Activated naive CD4-positive, alpha-beta T cell treated with anti-CD3 and anti-CD28 coated beads, Interleukin-2, amount 50 U/mL, for 24 hours (primary cell): ENCODE results near the gene MXRA7.

ENCODE experiments used
- H3K27ac Mint-ChIP-seq: one replicate; pipeline ENCODE4 v1.8.0; 2021; ENCODE audit warnings: mild to moderate bottlenecking, mixed read lengths
- H3K27me3 Mint-ChIP-seq: one replicate; pipeline ENCODE4 v1.8.0; 2021; ENCODE audit warnings: mixed read lengths
- H3K36me3 Mint-ChIP-seq: one replicate; pipeline ENCODE4 v1.8.0; 2021; ENCODE audit warnings: mixed read lengths
- H3K4me1 Mint-ChIP-seq: one replicate; pipeline ENCODE4 v1.8.0; 2021; ENCODE audit warnings: mixed read lengths
- H3K4me3 Mint-ChIP-seq: one replicate; pipeline ENCODE4 v1.8.0; 2021; ENCODE audit warnings: mild to moderate bottlenecking, mixed read lengths
- H3K9me3 Mint-ChIP-seq: one replicate; pipeline ENCODE4 v1.8.0; 2021; ENCODE audit warnings: mixed read lengths

MXRA7 gene

DNA sequence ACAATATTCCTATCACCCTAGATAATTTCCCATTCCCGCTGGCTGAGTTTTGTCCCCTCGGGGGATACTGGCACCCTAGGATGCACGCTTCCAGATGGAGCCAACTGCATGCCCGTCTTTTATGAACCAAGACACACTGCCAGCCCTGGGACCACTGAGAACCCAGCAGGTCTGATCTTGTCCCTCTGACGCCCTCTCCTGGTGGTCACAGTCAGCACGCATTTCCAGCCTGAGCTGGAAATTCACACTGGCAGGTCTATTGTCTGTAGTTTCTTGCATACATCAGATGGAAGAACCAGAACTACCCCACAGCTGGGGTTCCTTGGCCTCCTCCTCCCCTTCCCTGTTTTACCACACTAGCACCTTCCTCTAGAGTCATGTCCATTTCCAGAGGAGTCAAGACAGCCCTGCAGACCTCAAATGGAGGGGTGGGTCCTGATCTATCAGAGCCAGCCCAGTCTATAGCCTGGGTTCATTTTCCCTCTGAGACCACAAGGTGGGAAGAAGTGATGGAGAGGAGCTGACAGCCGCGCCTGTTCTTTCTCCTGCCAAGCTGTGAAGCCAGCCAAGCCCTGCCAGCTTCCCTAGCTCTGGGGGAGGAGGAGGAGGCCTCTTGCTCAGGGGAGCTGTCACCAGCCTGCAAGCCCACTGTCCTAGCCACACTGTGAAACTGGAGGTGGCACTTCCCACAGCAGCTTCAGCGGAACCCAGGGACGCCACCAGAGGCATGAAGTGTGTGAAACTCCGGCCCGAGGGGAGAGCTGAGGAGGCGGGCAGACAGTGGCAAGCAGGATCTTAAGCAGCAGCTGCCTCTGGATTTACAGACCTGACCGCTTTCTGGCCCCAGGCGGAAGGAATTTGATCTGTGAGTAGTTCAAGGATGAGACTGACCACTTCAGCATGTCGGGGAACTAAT lies 29.3 kb downstream of the MXRA7 start:
- Mint-ChIP-seq H3K36me3 (no peaks in the 10 kb centered on the region), H3K27ac (peak overlapping the region; percentile 38), H3K4me3 (no peak overlapping the region), H3K4me1 (peaks cover 6% of the 10 kb centered on the region), H3K27me3 (no peaks in the 10 kb centered on the region), H3K9me3 (no peaks in the 10 kb centered on the region)

DNA sequence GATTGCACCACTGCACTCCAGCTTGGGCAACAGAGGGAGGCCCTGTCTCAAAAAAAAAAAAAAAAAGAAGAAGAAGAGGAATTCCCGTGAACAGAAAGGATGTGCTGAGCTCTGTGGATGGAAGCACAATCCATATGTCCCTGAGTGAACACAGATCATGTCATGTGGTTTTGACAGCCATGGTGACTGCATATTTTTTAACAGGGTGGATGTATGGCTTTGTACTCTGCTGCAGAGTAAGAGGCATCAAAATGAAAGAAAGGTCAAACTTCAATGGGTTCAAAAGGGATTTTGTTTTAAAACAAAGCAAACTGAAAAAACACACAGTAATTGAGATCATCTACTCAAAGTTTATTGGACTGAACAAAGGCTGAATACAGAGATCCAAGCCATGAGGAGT lies 31.5 kb downstream of the MXRA7 start:
- Mint-ChIP-seq H3K9me3 (no peaks in the 10 kb centered on the region), H3K4me3 (no peak overlapping the region), H3K36me3 (no peaks in the 10 kb centered on the region), H3K4me1 (peaks cover 6% of the 10 kb centered on the region), H3K27me3 (no peaks in the 10 kb centered on the region), H3K27ac (no peak overlapping the region)

DNA sequence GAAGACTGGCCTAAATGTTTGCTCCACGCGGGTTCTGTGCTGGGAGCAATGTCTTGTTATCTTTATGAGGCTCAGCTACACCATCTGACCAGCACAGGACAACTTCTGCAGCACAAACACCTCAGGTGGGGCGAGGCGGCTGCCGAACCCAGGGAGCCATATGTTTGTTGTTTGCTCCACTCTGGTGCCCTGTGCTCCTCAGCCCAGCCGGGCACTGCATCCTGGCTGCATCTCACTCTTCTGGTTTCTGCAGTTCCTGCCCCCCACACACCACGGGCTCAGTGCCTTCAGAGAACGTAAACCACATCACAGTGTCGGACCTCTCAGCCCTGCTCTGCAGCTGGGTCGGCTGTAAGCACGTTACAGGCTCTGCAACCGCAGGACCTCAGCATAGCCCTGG lies 32.4 kb downstream of the MXRA7 start:
- Mint-ChIP-seq H3K9me3 (no peaks in the 10 kb centered on the region), H3K4me1 (peaks cover 6% of the 10 kb centered on the region), H3K4me3 (no peak overlapping the region), H3K27me3 (no peaks in the 10 kb centered on the region), H3K36me3 (no peaks in the 10 kb centered on the region), H3K27ac (no peak overlapping the region)

DNA sequence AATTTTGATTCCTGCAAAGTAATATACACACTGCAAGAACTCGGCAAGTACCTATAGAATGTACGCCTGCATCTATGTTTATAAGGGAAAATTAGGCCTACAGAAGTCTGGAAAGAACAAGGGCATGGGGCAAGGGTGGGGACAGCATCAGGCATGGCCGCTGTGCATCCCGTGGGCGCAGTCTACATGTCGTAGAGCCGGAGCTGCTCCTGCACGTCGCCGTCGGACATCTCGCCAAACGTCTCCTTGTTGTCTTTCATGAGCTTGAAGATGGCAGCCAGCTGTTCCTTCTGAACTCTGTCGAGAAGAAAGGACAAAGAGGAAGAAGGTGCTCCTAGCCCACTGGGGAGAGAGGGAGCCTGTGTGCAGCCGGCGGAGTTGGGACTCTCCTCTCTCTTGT lies 33.4 kb downstream of the MXRA7 start:
- Mint-ChIP-seq H3K27me3 (no peaks in the 10 kb centered on the region), H3K4me3 (no peak overlapping the region), H3K36me3 (no peaks in the 10 kb centered on the region), H3K4me1 (peaks cover 10% of the 10 kb centered on the region), H3K9me3 (no peaks in the 10 kb centered on the region), H3K27ac (no peak overlapping the region)

DNA sequence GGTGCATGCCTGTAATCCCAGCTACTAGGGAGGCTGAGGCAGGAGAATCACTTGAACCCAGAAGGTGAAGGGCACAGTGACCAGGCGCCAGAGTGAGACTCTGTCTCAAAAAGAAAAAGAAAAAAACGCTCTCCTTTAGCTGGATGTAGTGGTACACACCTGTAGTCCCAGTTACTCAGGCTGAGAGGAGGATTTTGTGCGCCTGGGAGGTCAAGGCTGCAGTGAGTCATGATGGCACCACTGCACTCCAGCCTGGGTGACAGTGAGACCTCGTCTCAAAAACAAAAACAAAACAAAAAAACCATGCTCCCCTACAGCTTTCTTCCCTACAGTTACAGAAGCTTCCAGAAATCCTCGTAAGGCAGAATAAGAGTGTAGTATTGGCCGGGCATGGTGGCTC lies 34.1 kb downstream of the MXRA7 start:
- H3K27me3 Mint-ChIP-seq = no peaks in the 10 kb centered on the region
- H3K36me3 Mint-ChIP-seq = no peaks in the 10 kb centered on the region
- peaks cover 17% of the 10 kb centered on the region for H3K4me1 Mint-ChIP-seq
- no peak overlapping the region for H3K4me3 Mint-ChIP-seq
- H3K9me3 Mint-ChIP-seq = no peaks in the 10 kb centered on the region
- H3K27ac Mint-ChIP-seq = no peak overlapping the region

DNA sequence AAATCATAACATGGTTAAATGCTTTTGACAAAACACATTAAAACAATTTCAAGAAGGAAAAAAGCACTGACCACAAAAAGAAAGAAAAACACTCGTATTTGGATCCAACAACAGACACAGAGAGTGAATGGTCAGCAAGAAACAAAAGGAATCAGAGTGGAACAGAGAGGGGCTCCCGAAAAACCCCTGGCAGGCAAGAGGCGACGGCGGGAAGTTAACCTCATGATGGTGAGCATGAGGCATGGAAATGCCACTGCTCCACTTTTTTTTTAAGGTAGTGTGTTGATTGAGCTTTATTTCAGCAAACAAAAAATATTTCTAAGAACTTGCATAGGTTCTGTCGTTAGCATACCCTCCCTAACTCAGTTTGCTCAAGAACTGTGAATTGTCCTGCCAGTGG lies 35.1 kb downstream of the MXRA7 start:
- Mint-ChIP-seq H3K27me3 (no peaks in the 10 kb centered on the region), H3K27ac (no peak overlapping the region), H3K4me3 (no peak overlapping the region), H3K36me3 (no peaks in the 10 kb centered on the region), H3K9me3 (no peaks in the 10 kb centered on the region), H3K4me1 (peaks cover 22% of the 10 kb centered on the region)

DNA sequence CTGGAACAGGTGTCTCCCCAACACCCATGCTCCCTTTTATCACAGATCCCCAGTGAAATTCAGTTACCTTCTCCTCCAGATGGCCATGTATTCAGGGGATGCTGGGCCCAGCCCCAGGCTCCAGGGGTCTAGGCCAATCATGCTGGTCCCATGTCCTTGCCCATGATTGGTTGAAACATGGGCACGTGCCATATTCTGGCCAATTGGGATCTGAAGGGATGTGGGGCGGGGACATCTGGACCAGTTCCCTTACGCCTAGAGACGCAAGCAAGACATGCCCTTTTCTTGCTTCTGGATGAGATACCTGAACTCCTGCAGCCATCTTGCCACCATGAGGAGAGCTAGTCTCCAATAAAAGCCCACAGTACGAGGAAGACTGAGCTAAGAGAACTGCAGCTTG lies 36.2 kb downstream of the MXRA7 start:
- H3K27ac Mint-ChIP-seq = no peak overlapping the region

DNA sequence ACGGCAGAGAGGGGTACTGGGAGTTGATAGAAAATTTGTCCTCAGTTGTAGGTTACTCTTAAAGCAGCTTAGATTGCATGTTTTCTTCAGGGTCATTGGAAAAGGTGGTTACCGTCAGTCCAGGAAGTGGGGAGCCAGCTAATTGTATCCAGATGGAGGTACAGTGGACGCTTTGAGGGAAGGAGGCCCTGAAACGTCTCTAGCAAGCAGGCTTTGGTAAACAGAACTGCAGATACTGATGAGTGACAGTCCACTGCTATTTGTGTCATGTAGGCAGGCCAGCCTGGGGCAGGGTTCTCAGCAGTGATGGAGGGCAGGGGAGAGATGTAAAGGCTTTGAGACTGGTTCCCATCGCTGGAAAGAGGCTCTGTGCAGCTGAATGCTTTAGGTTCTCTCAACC lies 37.0 kb downstream of the MXRA7 start:
- Mint-ChIP-seq H3K27me3 (no peaks in the 10 kb centered on the region), H3K36me3 (no peaks in the 10 kb centered on the region), H3K27ac (no peak overlapping the region), H3K9me3 (no peaks in the 10 kb centered on the region), H3K4me3 (no peak overlapping the region), H3K4me1 (peaks cover 36% of the 10 kb centered on the region)

More for the DNA sequence above, 36.2 kb downstream of the MXRA7 start:
- H3K4me3 Mint-ChIP-seq = no peak overlapping the region
- no peaks in the 10 kb centered on the region for H3K36me3 Mint-ChIP-seq
- H3K4me1 Mint-ChIP-seq = peaks cover 32% of the 10 kb centered on the region
- no peaks in the 10 kb centered on the region for H3K9me3 Mint-ChIP-seq
- H3K27me3 Mint-ChIP-seq = no peaks in the 10 kb centered on the region

DNA sequence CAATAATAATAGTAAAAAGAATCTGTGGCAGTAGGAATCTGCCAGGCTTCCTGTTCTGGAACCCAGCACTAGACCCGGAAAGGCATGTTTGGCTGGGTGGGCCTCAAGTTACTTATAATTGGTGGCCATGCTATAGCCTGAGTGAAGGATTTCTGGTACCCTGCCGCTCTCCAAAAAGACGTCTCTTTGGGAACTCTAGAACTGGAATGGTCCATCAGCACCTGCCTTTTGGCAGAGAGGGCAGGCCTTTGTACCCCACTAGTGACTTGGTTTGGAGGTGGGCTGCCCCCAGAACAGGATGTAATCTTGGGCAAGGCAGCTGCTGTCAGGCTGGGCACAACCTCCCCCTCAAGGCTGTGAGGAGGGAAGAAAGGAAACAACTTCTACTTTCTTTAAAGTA lies 37.9 kb downstream of the MXRA7 start:
- Mint-ChIP-seq H3K4me1 (peaks cover 36% of the 10 kb centered on the region), H3K36me3 (no peaks in the 10 kb centered on the region), H3K4me3 (peak overlapping the region; percentile 96), H3K27me3 (no peaks in the 10 kb centered on the region), H3K9me3 (no peaks in the 10 kb centered on the region), H3K27ac (peak overlapping the region; percentile 85)

DNA sequence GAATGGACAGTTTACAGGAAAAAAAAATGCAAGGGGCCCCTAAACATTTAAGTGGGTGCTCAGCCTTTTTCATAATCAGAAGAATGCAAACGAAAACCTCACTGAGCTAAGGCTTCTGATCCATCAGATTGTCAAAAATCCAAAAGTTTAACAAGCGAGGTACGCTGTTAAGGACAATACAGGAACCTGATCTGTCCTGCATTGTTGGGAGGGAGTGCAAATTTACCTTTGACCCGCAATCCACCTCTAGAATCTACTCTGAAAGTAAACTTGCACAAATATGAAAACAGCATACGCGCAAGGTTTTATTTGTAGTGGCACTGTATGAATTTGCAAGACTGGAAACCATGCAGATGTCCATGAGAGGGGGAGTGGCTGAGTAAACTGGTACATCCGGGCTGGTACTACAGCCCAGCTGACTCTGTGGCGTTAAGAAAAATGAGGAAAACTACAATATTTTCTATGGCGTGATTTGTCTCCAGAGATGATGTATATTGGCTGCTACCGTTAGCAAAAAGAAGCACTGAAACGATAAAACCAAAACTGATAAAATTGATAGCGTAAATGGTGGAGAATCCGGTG lies 38.4 kb downstream of the MXRA7 start:
- H3K27ac Mint-ChIP-seq = peak overlapping the region; percentile 97
- H3K27me3 Mint-ChIP-seq = no peaks in the 10 kb centered on the region
- H3K9me3 Mint-ChIP-seq = no peaks in the 10 kb centered on the region
- no peaks in the 10 kb centered on the region for H3K36me3 Mint-ChIP-seq
- peak overlapping the region; percentile 96 for H3K4me3 Mint-ChIP-seq
- H3K4me1 Mint-ChIP-seq = peaks cover 36% of the 10 kb centered on the region

DNA sequence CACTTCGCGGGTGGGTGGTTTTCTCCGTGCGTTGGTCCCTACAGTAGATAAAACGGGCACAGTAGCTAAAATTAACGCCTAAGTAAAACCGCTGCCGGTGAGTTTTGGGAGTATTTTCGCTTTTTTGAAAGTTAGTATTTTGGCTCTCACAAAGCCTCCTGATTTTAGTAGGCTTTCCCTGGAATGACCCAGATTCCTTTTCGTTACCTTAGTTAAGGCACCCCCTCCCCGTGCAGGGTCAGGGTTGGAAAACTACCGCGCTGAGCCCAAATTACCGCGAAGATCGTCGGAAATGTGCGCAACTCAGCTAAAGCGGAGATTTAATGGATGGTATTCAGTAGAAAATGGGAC lies 38.9 kb downstream of the MXRA7 start:
- Mint-ChIP-seq H3K4me3 (peak overlapping the region; percentile 96), H3K27me3 (no peaks in the 10 kb centered on the region), H3K9me3 (no peaks in the 10 kb centered on the region), H3K4me1 (peaks cover 36% of the 10 kb centered on the region), H3K36me3 (no peaks in the 10 kb centered on the region), H3K27ac (peak overlapping the region; percentile 97)

DNA sequence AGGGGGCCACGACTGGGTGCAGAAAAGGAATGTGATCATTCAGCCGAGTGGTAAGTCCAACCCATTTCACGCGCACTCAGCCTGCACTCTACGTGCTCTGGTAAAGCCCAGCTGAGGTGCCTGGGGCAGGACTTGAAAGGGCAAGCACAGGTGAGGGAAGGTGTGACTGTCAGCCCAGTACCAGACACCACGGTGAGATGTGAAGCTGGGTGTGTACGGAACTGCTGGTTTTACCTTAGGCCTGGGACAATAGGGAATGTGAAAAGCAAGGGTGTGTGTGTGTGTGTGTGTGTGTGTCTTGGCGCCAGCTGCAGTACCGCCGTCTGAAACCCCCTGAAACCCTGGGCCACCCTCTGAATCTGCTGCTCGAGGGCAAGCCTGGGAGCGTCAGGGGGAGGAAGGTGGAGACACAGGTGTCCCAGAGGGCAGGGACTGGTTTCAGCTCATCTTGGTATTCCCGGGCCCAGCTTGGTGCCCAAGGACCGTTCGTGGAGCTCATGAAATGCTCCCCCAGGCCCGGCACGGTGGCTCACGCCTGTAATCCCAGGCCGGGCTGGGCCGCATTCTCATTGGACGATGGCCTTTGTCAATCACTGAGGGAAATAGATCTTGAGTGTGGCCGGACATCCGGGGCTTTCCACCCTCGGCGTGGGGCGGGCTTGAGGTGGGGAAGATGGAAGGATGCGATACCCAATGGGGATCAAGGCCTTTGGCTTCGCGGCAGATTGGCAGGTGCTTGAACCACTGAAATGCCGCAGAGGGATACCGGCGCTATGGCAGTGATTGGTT lies 39.4 kb downstream of the MXRA7 start:
- no peaks in the 10 kb centered on the region for H3K27me3 Mint-ChIP-seq
- no peaks in the 10 kb centered on the region for H3K36me3 Mint-ChIP-seq
- H3K27ac Mint-ChIP-seq = peak overlapping the region; percentile 97
- peak overlapping the region; percentile 96 for H3K4me3 Mint-ChIP-seq
- no peaks in the 10 kb centered on the region for H3K9me3 Mint-ChIP-seq
- H3K4me1 Mint-ChIP-seq = peaks cover 36% of the 10 kb centered on the region

DNA sequence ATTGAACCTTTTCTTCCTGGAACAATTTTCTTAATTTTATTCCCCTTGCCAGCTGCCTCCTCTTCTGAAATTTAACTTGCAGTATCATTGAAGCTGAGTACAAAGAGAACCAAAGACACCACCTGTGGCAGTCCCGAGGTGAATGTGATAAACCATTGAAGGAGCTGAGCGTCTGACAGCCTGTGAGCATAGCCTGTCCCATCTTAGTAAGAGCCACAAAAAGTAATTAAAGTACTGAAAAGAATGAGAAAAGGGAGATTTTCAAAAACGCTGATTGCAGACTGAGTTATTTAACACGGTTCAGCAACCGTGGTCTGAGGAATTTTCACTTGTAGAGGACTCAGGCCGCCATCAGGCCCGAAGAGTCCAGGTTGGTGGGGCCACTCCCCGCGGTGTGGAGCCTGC lies 40.0 kb downstream of the MXRA7 start:
- no peaks in the 10 kb centered on the region for H3K36me3 Mint-ChIP-seq
- H3K27me3 Mint-ChIP-seq = no peaks in the 10 kb centered on the region
- H3K9me3 Mint-ChIP-seq = no peaks in the 10 kb centered on the region
- H3K27ac Mint-ChIP-seq = peak overlapping the region; percentile 97
- H3K4me3 Mint-ChIP-seq = peak overlapping the region; percentile 96
- H3K4me1 Mint-ChIP-seq = peaks cover 36% of the 10 kb centered on the region

DNA sequence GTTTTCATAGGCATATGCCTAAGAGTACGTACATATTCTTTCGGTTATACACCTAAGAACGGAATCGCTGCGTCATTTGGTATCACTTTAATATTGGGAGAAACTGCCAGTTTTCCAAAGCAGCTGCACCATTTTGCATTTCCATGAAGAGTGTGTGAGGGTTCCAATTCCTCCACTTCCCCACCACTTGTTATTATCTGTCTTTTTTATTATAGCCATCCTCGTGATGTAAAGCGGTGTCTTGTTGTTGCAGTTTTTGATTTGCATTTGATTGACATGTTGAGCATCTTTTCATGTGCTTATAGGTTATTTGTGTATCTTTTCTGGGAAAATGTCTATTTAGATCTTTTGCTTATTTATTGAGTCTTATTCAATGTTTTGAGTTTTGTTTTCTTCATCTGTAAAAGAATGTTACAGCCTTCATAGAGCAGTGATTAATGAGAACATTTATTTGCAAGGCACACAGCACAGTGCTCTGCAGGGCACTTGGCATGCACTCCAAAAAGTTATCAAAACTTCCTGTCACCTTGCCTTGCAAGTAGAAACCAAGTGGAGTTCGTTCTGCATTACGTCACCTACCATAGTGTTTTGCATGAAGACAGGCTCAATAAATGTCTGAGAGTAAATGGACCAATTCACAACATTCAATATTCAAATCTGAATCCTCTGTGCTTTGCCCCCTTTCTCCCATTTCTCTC lies 40.6 kb downstream of the MXRA7 start:
- no peaks in the 10 kb centered on the region for H3K36me3 Mint-ChIP-seq

DNA sequence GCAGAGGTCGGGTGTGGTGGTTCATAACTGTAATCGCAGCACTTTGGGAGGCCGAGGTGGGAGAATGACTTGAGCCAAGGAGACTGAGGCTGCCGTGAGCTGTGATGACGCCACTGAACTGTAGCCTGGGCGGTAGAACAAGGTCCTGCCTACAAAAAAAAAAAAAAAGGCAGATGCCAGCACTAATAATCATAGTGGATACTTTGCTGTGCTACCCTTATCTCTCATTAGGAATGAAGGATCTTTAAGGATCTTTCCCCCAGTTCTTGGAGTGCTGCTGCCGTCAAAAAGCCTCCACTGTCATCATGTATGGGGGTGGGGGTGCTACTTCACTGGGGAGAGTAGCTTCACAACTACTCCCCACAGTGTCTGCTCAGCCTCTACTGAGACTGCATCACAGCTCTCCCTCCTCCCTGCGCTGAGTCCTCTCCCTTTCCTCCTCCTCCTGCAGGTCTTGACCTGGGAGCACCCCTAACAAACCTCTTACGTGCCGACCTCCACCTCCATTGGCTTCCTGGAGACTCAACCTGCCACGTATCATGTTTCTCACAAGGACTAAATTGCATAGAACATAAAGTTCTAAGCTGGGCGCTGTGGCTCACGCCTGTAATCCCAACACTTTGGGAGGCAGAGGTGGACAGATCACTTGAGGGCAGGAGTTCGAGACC lies 42.8 kb downstream of the MXRA7 start:
- Mint-ChIP-seq H3K9me3 (no peaks in the 10 kb centered on the region), H3K27ac (peak overlapping the region; percentile 55), H3K36me3 (no peaks in the 10 kb centered on the region), H3K27me3 (no peaks in the 10 kb centered on the region), H3K4me3 (no peak overlapping the region), H3K4me1 (peaks cover 36% of the 10 kb centered on the region)

More for the DNA sequence above, 40.6 kb downstream of the MXRA7 start:
- peaks cover 36% of the 10 kb centered on the region for H3K4me1 Mint-ChIP-seq
- no peaks in the 10 kb centered on the region for H3K27me3 Mint-ChIP-seq
- no peaks in the 10 kb centered on the region for H3K9me3 Mint-ChIP-seq
- peak overlapping the region; percentile 96 for H3K4me3 Mint-ChIP-seq
- H3K27ac Mint-ChIP-seq = peak overlapping the region; percentile 97
